Body of pancreas (tissue), 4 donors: ENCODE results near the gene OLIG3.

Experiments
- POLR2A ChIP-seq, 3 donors: fragments of 450-650 bp; IDR thresholded peaks; one replicate each; pipeline ENCODE4 v1.6.1; 2016; ENCODE audit warnings: antibody characterized with exemption in 3 of 3, mild to moderate bottlenecking in 2 of 3
- TF ChIP-seq, protein P1 (sequence below), 7 experiments: fragments of 450-650 bp in 4 of 7; fragments of 200-600 bp in 3 of 7; sonication (generic) in 3 of 7; IDR thresholded peaks; one replicate each; pipeline ENCODE4 v1.5.1; 2016 to 2019; ENCODE audit warnings: antibody characterized with exemption in 7 of 7

DNA sequence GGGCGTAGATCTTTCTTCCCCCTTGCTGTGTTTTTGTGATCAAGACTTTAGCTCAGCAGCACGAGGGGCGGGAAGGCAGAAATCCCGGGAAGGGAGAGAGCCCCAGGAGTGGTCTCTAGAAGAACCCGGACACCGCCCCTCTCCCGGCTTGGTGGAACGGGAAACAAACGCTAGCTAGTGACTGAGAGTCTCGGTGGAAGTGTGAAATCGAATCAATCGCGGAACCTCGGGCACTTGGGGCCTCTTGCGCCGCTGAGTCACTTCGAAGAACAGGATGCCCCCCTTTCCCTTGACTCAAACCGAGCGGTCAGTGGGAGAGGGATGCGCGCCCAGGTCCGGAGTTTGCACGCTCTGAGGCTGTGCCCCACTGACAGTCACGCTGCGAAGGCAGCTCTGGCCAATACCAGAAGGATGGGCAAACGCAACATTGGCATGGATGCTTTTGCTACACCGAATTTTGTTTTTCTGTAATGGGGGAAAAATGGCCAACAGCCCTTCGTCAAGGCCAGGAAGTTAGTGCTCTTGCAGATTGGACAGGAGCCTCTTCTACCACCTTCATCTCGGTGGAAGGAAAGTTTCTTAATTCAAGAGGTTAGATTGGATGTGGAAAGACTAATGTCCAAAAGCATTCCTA is 1.6 kb upstream of the OLIG3 start:
- TF ChIP-seq, protein P1, sequence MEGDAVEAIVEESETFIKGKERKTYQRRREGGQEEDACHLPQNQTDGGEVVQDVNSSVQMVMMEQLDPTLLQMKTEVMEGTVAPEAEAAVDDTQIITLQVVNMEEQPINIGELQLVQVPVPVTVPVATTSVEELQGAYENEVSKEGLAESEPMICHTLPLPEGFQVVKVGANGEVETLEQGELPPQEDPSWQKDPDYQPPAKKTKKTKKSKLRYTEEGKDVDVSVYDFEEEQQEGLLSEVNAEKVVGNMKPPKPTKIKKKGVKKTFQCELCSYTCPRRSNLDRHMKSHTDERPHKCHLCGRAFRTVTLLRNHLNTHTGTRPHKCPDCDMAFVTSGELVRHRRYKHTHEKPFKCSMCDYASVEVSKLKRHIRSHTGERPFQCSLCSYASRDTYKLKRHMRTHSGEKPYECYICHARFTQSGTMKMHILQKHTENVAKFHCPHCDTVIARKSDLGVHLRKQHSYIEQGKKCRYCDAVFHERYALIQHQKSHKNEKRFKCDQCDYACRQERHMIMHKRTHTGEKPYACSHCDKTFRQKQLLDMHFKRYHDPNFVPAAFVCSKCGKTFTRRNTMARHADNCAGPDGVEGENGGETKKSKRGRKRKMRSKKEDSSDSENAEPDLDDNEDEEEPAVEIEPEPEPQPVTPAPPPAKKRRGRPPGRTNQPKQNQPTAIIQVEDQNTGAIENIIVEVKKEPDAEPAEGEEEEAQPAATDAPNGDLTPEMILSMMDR (IDR thresholded peaks at IDR 0.05): no peak
- no peak for TF ChIP-seq POLR2A (IDR thresholded peaks at IDR 0.05)
